Measurements from ENCODE around the gene MTMR12.
"Not testable (repeated sequence)": the region's sequence is repeated elsewhere in the genome, so short reads cannot be mapped to it uniquely, and the experiment has no call there.

MTMR12 gene

GRCh38 chr5:32232441-32233219 is 80.1 kb downstream of the MTMR12 start:
- peak; percentile 89 for DNase-seq (ENCODE audit: low spot score)

GRCh38 chr5:32231929-32232328 is 80.8 kb downstream of the MTMR12 start:
- no peak for DNase-seq (ENCODE audit: low spot score)

- DNase-seq (ENCODE audit: low spot score), result no peak
Observed at GRCh38 chr5:32231241-32231640, 81.5 kb downstream of the MTMR12 start.

- DNase-seq (ENCODE audit: low spot score), result peak; percentile 64
Observed at GRCh38 chr5:32230356-32231099, 82.2 kb downstream of the MTMR12 start.

GRCh38 chr5:32229586-32229985 is 83.2 kb downstream of the MTMR12 start:
- DNase-seq (ENCODE audit: low spot score), result no peak

GRCh38 chr5:32228816-32229215 is 83.9 kb downstream of the MTMR12 start:
- no peak for DNase-seq (ENCODE audit: low spot score)

GRCh38 chr5:32225445-32225844 is 87.3 kb downstream of the MTMR12 start:
- DNase-seq (ENCODE audit: low spot score), result no peak

- no peak for DNase-seq (ENCODE audit: low spot score)
Observed at GRCh38 chr5:32223972-32224609, 88.6 kb downstream of the MTMR12 start.

GRCh38 chr5:32222723-32223470 is 89.8 kb downstream of the MTMR12 start:
- no peak for DNase-seq (ENCODE audit: low spot score)

GRCh38 chr5:32217886-32218396 is 94.8 kb downstream of the MTMR12 start:
- DNase-seq (ENCODE audit: low spot score), result peak; percentile 90

GRCh38 chr5:32214344-32214743 is 98.4 kb downstream of the MTMR12 start:
- not testable (repeated sequence) for DNase-seq (ENCODE audit: low spot score)

GRCh38 chr5:32210151-32210550 is 102.6 kb downstream of the MTMR12 start:
- no peak for DNase-seq (ENCODE audit: low spot score)

GRCh38 chr5:32208837-32209236 is 103.9 kb downstream of the MTMR12 start:
- not testable (repeated sequence) for DNase-seq (ENCODE audit: low spot score)

- no peak for DNase-seq (ENCODE audit: low spot score)
Observed at GRCh38 chr5:32207355-32207634, 105.4 kb downstream of the MTMR12 start.

GRCh38 chr5:32206509-32207354 is 106.0 kb downstream of the MTMR12 start:
- DNase-seq (ENCODE audit: low spot score), result no peak

- no peak for DNase-seq (ENCODE audit: low spot score)
Observed at GRCh38 chr5:32206053-32206452, 106.7 kb downstream of the MTMR12 start.

GRCh38 chr5:32202394-32202793 is 110.3 kb downstream of the MTMR12 start:
- DNase-seq (ENCODE audit: low spot score), result no peak

GRCh38 chr5:32201122-32201753 is 111.5 kb downstream of the MTMR12 start:
- DNase-seq (ENCODE audit: low spot score), result no peak

GRCh38 chr5:32197032-32197431 is 115.7 kb downstream of the MTMR12 start:
- DNase-seq (ENCODE audit: low spot score), result no peak

- DNase-seq (ENCODE audit: low spot score), result no peak
Observed at GRCh38 chr5:32195265-32195664, 117.5 kb downstream of the MTMR12 start.

GRCh38 chr5:32193591-32193990 is 119.1 kb downstream of the MTMR12 start:
- DNase-seq (ENCODE audit: low spot score), result no peak
